Muscle layer of colon (tissue), 2 donors: ENCODE data around the gene NME7.
"Not testable (repeated sequence)": the region's sequence is repeated elsewhere in the genome, so short reads cannot be mapped to it uniquely, and the experiment has no call there.

Experiments used
- H3K27ac ChIP-seq: one replicate; pipeline ENCODE4 v1.7.0; 2013; ENCODE audit warnings: low read depth, mild to moderate bottlenecking, low read length, moderate library complexity
- H3K27me3 ChIP-seq, 2 donors: one replicate each; pipeline ENCODE4 v1.7.0; 2013; ENCODE audit warnings: low read length in 2 of 2, mild to moderate bottlenecking in 2 of 2; ENCODE audit not compliant: insufficient read depth in 2 of 2, control insufficient read depth in 1 of 2
- H3K36me3 ChIP-seq: one replicate; pipeline ENCODE4 v1.7.0; 2013; ENCODE audit warnings: mild to moderate bottlenecking, low read length; ENCODE audit not compliant: insufficient read depth
- H3K4me1 ChIP-seq: one replicate; pipeline ENCODE4 v1.7.0; 2013; ENCODE audit warnings: mild to moderate bottlenecking, low read length; ENCODE audit not compliant: insufficient read depth
- H3K4me3 ChIP-seq, 2 donors: one replicate each; pipeline ENCODE4 v1.7.0; 2013; ENCODE audit warnings: low read length in 2 of 2, low read depth in 1 of 2, mild to moderate bottlenecking in 1 of 2, moderate library complexity in 1 of 2
- H3K9ac ChIP-seq: one replicate; pipeline ENCODE4 v1.7.0; 2013; ENCODE audit warnings: low read length
- H3K9me3 ChIP-seq: one replicate; pipeline ENCODE4 v1.7.0; 2013; ENCODE audit warnings: mild to moderate bottlenecking, low read length
- donor health status: abdominal sarcoma.
- donor health status: Adenocarcinoma of cecum.

NME7 gene

GRCh38 chr1:169298441-169298840 is 69.2 kb downstream of the NME7 start:
- Histone ChIP-seq H3K4me1 (no peaks in the 10 kb centered on the region), H3K9ac (no peak overlapping the region), H3K9me3 (no peaks in the 10 kb centered on the region), H3K27ac (no peak overlapping the region), H3K27me3 (no peaks in the 10 kb centered on the region), H3K4me3 (no peak overlapping the region), H3K36me3 (no peaks in the 10 kb centered on the region)

GRCh38 chr1:169295846-169296245 is 71.8 kb downstream of the NME7 start:
- Histone ChIP-seq H3K36me3 (no peaks in the 10 kb centered on the region), H3K9ac (no peak overlapping the region), H3K4me3 (no peak overlapping the region), H3K9me3 (no peaks in the 10 kb centered on the region), H3K27me3 (no peaks in the 10 kb centered on the region), H3K27ac (no peak overlapping the region), H3K4me1 (no peaks in the 10 kb centered on the region)

GRCh38 chr1:169295425-169295824 is 72.2 kb downstream of the NME7 start:
- Histone ChIP-seq H3K36me3 (no peaks in the 10 kb centered on the region), H3K9ac (no peak overlapping the region), H3K27me3 (no peaks in the 10 kb centered on the region), H3K4me3 (no peak overlapping the region), H3K4me1 (no peaks in the 10 kb centered on the region), H3K9me3 (no peaks in the 10 kb centered on the region), H3K27ac (no peak overlapping the region)

GRCh38 chr1:169289016-169289415 is 78.6 kb downstream of the NME7 start:
- Histone ChIP-seq H3K4me1 (no peaks in the 10 kb centered on the region), H3K4me3 (no peak overlapping the region), H3K36me3 (no peaks in the 10 kb centered on the region), H3K27ac (no peak overlapping the region), H3K27me3 (no peaks in the 10 kb centered on the region), H3K9me3 (no peaks in the 10 kb centered on the region), H3K9ac (no peak overlapping the region)

GRCh38 chr1:169288011-169288414 is 79.6 kb downstream of the NME7 start:
- H3K4me3 ChIP-seq, result no peak overlapping the region
- H3K9me3 ChIP-seq, result no peaks in the 10 kb centered on the region
- no peak overlapping the region for H3K27ac ChIP-seq
- no peaks in the 10 kb centered on the region for H3K27me3 ChIP-seq
- H3K36me3 ChIP-seq, result no peaks in the 10 kb centered on the region
- H3K4me1 ChIP-seq, result no peaks in the 10 kb centered on the region
- H3K9ac ChIP-seq, result no peak overlapping the region

GRCh38 chr1:169287280-169287679 is 80.3 kb downstream of the NME7 start:
- Histone ChIP-seq H3K4me3 (no peak overlapping the region), H3K9me3 (no peaks in the 10 kb centered on the region), H3K9ac (no peak overlapping the region), H3K27me3 (no peaks in the 10 kb centered on the region), H3K4me1 (no peaks in the 10 kb centered on the region), H3K27ac (no peak overlapping the region), H3K36me3 (no peaks in the 10 kb centered on the region)

GRCh38 chr1:169281562-169281961 is 86.0 kb downstream of the NME7 start:
- not testable (repeated sequence) for H3K9ac ChIP-seq, H3K27ac ChIP-seq, H3K27me3 ChIP-seq, H3K4me1 ChIP-seq, H3K36me3 ChIP-seq, H3K9me3 ChIP-seq, H3K4me3 ChIP-seq

- no peaks in the 10 kb centered on the region for H3K4me1 ChIP-seq
- H3K36me3 ChIP-seq, result no peaks in the 10 kb centered on the region
- H3K27ac ChIP-seq, result no peak overlapping the region
- H3K27me3 ChIP-seq, result no peaks in the 10 kb centered on the region
- H3K9ac ChIP-seq, result no peak overlapping the region
- H3K9me3 ChIP-seq, result no peaks in the 10 kb centered on the region
- no peak overlapping the region for H3K4me3 ChIP-seq
Observed at GRCh38 chr1:169271098-169271497, 96.5 kb downstream of the NME7 start.

- Histone ChIP-seq H3K27me3 (no peaks in the 10 kb centered on the region), H3K9ac (no peak overlapping the region), H3K9me3 (no peaks in the 10 kb centered on the region), H3K27ac (no peak overlapping the region), H3K4me3 (no peak overlapping the region), H3K36me3 (no peaks in the 10 kb centered on the region), H3K4me1 (no peaks in the 10 kb centered on the region)
Observed at GRCh38 chr1:169266133-169266532, 101.5 kb downstream of the NME7 start.

GRCh38 chr1:169263059-169263458 is 104.5 kb downstream of the NME7 start:
- Histone ChIP-seq H3K4me1 (no peaks in the 10 kb centered on the region), H3K9me3 (no peaks in the 10 kb centered on the region), H3K27ac (no peak overlapping the region), H3K4me3 (no peak overlapping the region), H3K36me3 (no peaks in the 10 kb centered on the region), H3K9ac (no peak overlapping the region), H3K27me3 (no peaks in the 10 kb centered on the region)

GRCh38 chr1:169261884-169262283 is 105.7 kb downstream of the NME7 start:
- Histone ChIP-seq H3K27me3 (no peaks in the 10 kb centered on the region), H3K27ac (no peak overlapping the region), H3K9me3 (no peaks in the 10 kb centered on the region), H3K4me1 (no peaks in the 10 kb centered on the region), H3K4me3 (no peak overlapping the region), H3K36me3 (no peaks in the 10 kb centered on the region), H3K9ac (no peak overlapping the region)

GRCh38 chr1:169260478-169261151 is 107.0 kb downstream of the NME7 start:
- Histone ChIP-seq H3K27me3 (no peaks in the 10 kb centered on the region), H3K36me3 (no peaks in the 10 kb centered on the region), H3K4me3 (no peak overlapping the region), H3K27ac (no peak overlapping the region), H3K9ac (no peak overlapping the region), H3K4me1 (no peaks in the 10 kb centered on the region), H3K9me3 (no peaks in the 10 kb centered on the region)
